Endothelial cell of umbilical vein (primary cell): ENCODE results near the gene MST1.

Source experiments
- CTCF ChIP-seq, 2 donors: IDR thresholded peaks; 1 replicate in 1 of 2; 2 replicates in 1 of 2; pipeline ENCODE4 v1.5.1; 2011; ENCODE audit warnings: low read length in 2 of 2, mild to moderate bottlenecking in 2 of 2, moderate library complexity in 2 of 2, control low read depth in 1 of 2, inconsistent platforms in 1 of 2, low read depth in 1 of 2; ENCODE audit not compliant: insufficient read depth in 1 of 2; ENCODE audit errors: extremely low read depth in 1 of 2
- EZH2 ChIP-seq: IDR thresholded peaks from 2 replicates; pipeline ENCODE4 v1.6.1; 2012; ENCODE audit warnings: borderline replicate concordance, low read depth, mild to moderate bottlenecking, moderate library complexity, low read length, inconsistent platforms; ENCODE audit not compliant: severe bottlenecking
- POLR2A ChIP-seq: IDR thresholded peaks from 2 replicates; pipeline ENCODE4 v1.6.1; 2012; ENCODE audit warnings: low read depth, mild to moderate bottlenecking, control low read depth, low read length

GRCh38 chr3:49641292-49641691 lies 48.0 kb downstream of the MST1 start:
- TF ChIP-seq CTCF (IDR thresholded peaks at IDR 0.05; ENCODE audit: extremely low read depth in 1 of 2, insufficient read depth in 1 of 2, low read depth in 1 of 2, low read length in 2 of 2): no peak
- no peak for TF ChIP-seq EZH2
- no peak for TF ChIP-seq POLR2A
